Dedifferentiated amniotic fluid mesenchymal stem cell (primary cell): ENCODE data around the gene C17orf75.

ENCODE experiments used
- DNase-seq: peaks from one replicate; pipeline ENCODE4 v3.0.0-alpha.2; 2016; ENCODE audit errors: extremely low spot score

Gene C17orf75

GRCh38 chr17:32305049-32305448 is 36.9 kb downstream of the C17orf75 start:
- no peak for DNase-seq

- DNase-seq = no peak
These were observed 38.1 kb downstream of the C17orf75 start for GRCh38 chr17:32303781-32304288.

GRCh38 chr17:32302860-32303649 is 38.9 kb downstream of the C17orf75 start:
- DNase-seq = no peak

- DNase-seq = no peak
These were observed 39.9 kb downstream of the C17orf75 start for GRCh38 chr17:32302037-32302436.

DNA sequence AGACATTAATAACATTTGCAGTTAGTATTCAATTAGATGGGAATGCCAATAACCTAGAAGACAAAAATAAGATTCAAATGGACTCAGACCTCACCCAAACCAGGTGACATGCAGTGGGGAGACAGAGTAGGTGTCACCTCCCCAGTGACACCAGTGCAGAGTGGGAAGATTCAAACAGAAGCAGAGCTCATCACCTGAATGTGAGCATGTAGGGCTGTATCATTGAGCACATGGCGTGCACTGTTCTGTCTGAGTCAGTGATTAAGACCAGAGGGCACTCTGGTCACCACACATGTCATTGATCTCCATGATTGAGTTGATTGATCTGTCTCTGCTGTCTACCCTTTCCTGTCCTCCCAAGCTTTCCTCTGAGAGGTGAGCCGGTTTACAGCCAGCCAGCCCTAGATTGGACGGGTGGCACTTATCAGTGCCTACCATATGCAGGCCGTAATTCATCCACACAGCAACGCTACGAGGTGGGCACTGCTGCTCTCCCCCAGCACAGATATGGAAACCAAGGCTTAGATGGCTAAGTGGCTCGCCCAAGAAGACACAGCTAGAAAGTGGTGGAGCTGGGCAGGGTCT is 42.3 kb downstream of the C17orf75 start:
- no peak for DNase-seq

DNA sequence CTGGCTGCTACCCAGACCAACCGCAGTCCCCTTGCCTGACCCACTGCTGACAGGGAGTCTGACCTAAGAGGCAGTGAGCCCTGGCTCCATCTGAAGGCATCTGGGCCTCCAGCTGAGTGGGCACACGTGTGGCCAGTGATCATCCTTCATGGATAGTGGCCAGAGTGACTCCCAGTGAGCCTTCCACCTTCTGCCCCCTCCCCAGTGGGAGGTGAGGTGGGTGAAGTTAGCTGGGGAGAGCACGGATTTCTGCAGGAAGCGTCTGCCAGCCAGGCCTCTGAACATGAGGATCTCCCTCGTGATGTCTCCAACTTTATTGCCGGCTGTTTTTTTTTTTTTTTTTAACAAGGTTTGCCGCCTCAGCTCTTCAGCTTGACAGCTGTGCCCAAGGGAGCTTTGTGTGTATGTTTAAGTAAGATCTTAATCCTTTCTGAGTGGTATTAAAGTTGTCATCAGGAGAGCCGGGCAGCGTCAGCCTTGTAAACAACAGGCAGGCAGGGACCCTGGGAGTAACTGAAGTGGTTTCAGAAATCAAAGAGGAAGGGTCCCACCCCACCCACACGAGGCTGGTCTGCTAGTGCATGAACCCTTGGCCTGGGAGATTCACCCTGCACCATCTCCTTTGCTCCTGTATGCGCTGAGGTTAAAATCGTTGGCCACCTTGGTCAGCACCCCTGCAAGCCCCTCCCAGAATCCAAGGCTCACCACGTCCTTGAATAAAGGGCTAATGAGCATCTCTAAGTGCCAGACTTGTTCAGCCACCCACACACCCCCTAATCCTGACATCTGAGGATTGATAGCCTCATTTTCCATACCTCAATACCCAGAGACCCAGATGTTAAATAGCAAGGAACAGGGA is 43.0 kb downstream of the C17orf75 start:
- no peak for DNase-seq

- no peak for DNase-seq
These were observed 43.7 kb downstream of the C17orf75 start for GRCh38 chr17:32298298-32298697.

DNA sequence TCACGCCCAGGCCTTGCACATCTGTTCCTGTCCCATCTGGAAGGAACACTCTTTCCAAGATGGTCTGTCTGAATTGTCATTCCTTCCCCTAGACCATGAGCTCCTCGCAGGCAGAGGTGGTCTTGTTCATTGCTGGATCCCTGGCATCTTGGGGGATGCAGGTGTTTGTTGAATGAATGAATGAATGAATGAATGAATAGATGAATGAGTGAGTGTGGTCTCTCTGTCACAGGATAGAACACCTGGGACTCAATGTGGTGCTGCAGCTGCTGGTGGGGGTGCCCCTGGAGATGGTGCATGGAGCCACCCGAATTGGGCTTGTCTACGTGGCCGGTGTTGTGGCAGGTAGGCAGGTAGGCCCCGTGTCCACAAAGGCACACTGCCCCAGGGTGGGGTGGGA is 44.1 kb downstream of the C17orf75 start:
- no peak for DNase-seq

DNA sequence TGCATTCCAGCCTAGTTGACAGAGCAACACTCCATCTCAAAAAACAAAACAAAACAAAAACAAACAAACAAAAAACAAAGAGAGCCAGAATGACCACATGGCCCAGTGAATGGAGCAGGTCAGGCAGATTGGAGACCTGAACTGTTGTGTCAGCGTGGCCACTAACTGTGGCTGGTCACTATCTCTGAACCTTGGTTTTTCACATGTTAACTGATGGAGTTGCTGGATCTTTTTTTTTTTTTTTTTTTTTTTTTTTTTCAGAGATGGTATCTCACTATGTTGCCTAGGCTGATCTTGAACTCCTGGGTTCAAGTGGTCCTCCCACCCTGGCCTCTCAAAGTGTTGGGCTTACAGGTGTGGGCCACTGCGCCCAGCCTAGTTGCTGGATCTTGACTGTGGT is 44.5 kb downstream of the C17orf75 start:
- DNase-seq = no peak

GRCh38 chr17:32292094-32292493 is 49.9 kb downstream of the C17orf75 start:
- no peak for DNase-seq

- DNase-seq = no peak
These were observed 52.4 kb downstream of the C17orf75 start for GRCh38 chr17:32289471-32290070.

- no peak for DNase-seq
These were observed 53.4 kb downstream of the C17orf75 start for GRCh38 chr17:32288615-32289014.

DNA sequence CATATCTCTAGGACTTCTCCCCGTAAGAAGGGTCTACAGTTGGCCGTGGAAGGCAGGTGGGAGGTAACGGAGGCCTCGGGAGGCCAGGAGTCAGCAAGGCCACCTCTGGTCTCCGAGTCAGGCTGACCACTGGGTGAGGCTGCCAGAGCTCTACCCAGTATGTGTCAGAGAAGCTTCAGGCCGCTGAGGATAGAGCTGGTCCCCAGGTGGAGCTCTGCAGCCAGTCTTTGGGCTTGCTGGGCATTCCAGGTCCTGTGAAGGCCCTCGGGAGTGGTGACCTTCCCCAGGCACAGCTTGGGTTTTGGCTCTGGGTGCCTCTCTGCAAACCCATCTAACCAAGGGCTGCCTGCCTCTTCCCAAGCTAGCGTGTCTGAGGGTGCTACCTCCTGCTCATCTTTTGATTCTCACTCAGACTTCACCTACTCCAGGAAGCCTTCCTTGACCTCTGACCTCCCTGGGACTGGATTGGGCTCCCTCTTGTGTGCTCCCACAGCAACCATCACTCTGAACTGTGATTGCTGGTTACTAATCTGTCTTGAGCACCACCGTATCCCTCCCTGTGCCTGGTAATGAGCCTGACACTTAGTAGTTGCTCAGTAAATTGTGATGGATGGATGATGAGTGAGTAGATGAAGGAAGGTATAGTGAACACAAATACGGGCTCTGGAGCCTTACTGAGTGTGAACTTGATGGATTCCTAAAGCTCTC is 54.0 kb downstream of the C17orf75 start:
- DNase-seq = no peak

DNA sequence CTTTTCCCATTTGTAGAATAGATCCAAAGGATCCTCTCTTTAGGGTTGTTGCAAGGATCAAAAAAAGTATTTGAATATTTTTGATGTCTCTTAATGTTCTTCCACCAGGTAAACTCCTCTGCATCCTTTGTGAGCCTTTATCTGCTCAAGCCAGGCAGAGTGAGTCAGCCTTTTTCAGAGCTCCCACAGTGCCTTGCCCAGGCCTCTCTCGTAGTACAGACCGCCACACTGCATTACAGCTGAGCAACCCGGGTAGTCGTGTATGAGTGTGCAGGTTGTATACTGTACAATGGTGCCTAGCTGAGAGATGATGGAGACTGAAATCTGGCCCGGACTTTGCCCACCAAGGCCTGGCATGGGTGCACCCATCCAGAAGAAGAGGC is 55.5 kb downstream of the C17orf75 start:
- no peak for DNase-seq

- no peak for DNase-seq
These were observed 56.0 kb downstream of the C17orf75 start for GRCh38 chr17:32285746-32286517.

GRCh38 chr17:32285306-32285705 is 56.7 kb downstream of the C17orf75 start:
- DNase-seq = no peak

DNA sequence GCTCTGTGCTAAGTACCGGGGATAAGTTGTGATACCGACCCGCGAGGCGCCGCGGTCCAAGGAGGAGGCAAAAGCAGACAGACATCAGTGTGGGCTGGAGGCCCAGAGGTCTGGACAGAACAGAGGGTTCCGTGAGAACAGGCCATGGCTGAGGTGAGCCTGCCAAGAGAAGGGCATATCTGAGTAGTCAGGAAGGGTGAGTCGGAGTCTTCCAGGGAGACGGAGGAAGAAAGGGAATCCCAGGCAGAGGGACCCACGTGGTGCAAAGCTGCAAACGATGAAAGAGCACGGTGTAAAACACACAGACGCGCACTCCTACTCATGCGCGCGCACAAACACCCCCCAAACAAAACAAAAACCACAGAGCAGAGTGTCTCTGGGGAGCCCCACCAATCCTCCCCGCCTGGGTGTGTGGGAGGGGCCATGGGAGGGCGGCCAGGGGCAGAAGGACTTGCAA is 58.2 kb downstream of the C17orf75 start:
- no peak for DNase-seq

DNA sequence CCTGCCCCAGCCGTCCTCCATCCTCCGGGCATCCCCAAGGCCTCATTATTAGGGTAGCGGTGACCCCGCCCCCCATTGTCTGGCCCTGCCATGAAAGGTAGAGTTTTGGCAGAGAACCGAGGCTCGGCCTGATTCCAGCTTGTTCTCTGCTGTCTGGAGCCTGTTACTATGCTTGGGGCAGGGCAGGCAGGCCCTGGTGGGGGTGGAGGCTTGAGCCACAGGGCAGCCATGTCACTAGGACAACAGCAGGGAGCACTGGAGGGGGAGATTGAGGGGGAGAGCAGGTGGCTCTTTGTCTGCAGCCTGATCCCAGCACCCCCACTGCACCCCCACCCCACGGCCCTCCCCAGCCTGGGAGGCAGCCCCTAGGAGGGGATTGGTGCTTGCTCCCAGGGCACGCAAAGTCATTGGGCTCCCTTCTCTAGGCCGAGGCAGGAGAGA is 60.9 kb downstream of the C17orf75 start:
- DNase-seq = no peak

- no peak for DNase-seq
These were observed 61.9 kb downstream of the C17orf75 start for GRCh38 chr17:32279891-32280716.

DNA sequence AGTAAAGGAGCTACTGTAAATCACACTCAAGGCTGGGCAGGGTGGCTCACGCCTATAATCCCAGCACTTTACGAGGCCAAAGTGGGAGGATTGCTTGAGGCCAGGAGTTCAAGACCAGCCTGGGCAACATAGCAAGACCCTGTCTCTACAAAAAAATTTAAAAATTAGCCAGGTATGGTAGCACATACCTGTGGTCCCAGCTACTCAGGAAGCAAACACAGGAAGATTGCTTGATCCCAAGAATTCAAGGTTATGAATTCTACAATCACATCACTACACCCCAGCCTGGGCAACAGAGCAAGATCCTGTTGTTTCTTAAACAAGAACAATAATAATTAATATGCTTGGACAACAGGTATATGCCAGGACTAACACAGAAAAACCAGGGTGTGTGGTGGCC is 63.2 kb downstream of the C17orf75 start:
- no peak for DNase-seq
